HCT116 (cell line): ENCODE measurements around the gene CRIP3. TPM values are rescaled to one million over a fixed set of nuclear protein-coding genes. Genes with fewer than 3 reads are reported as not detected.

Experiments
- ATAC-seq: fragments of 200-7000 bp; cut with Tn5 transposase; 2 replicates; pipeline ENCODE4 v1.9.1; 2020; ENCODE audit warnings: mild to moderate bottlenecking, moderate library complexity
- BruUV-seq: library from RNA; stranded (reverse); fragments of 400-500 nt; replicated peaks from 2 replicates; lab custom pipeline; 2021; lab: Mats Ljungman, UMichigan
- CTCF ChIA-PET: fragments of 300-600 bp; sonication (Branson Sonifier 250); formaldehyde crosslinking; loops from one replicate; lab custom pipeline; 2021; ENCODE audit warnings: antibody characterized with exemption; lab: Charles Lee
- POLR2A ChIA-PET: fragments of 300-600, 350-600 bp; sonication (Branson Sonifier 250); formaldehyde crosslinking; loops from one replicate; lab custom pipeline; 2021; ENCODE audit warnings: antibody characterized with exemption; lab: Charles Lee
- RAD21 ChIA-PET, 2 experiments: fragments of 300-600 bp; sonication (Branson Sonifier 250); formaldehyde crosslinking; loops; one replicate each; lab custom pipeline; 2023; ENCODE audit warnings: low total read pairs in 2 of 2; ENCODE audit not compliant: uncharacterized antibody in 2 of 2, unreplicated experiment in 2 of 2, low non-redundant PET in 1 of 2; lab: Charles Lee
- DNase-seq: peaks from one replicate; pipeline ENCODE4 v3.0.0-alpha.2; 2010; ENCODE audit warnings: low read depth, low spot score
- H2AFZ ChIP-seq: fragments of 200-600 bp; shearing (Covaris generic), sonication (generic); 2 replicates; pipeline ENCODE4 v1.6.1; 2017; ENCODE audit warnings: low read depth, mixed run types, mixed read lengths, antibody characterized with exemption, low read length; ENCODE audit not compliant: poor library complexity, severe bottlenecking
- H3K27ac ChIP-seq: 2 replicates; pipeline ENCODE4 v1.5.1; 2012; ENCODE audit warnings: low read depth, low read length
- H3K27me3 ChIP-seq: fragments of 200-600 bp; sonication (generic); 2 replicates; pipeline ENCODE4 v1.6.1; 2016; ENCODE audit warnings: mixed run types, low read length, mixed read lengths; ENCODE audit not compliant: insufficient read depth
- H3K36me3 ChIP-seq, 2 experiments: fragments of 200-500 bp in 1 of 2; fragments of 200-600 bp in 1 of 2; sonication (Bioruptor generic) in 1 of 2; sonication (generic) in 1 of 2; 2 replicates each; pipeline versions ENCODE4 v1.5.1 to v1.6.1; 2014 to 2016; ENCODE audit warnings: low read length in 2 of 2, inconsistent platforms in 1 of 2, mixed read lengths in 1 of 2, mixed run types in 1 of 2; ENCODE audit not compliant: insufficient read depth in 2 of 2, control insufficient read depth in 1 of 2
- H3K4me1 ChIP-seq, 2 experiments: fragments of 200-600 bp in 1 of 2; sonication (generic) in 1 of 2; 2 replicates each; pipeline versions ENCODE4 v1.5.1 to v1.6.1; 2012 to 2017; ENCODE audit warnings: low read length in 2 of 2, inconsistent platforms in 1 of 2, mild to moderate bottlenecking in 1 of 2, mixed read lengths in 1 of 2, mixed run types in 1 of 2, moderate library complexity in 1 of 2; ENCODE audit not compliant: insufficient read depth in 2 of 2, control insufficient read depth in 1 of 2
- H3K4me2 ChIP-seq: fragments of 200-600 bp; sonication (generic); 2 replicates; pipeline ENCODE4 v1.6.1; 2017; ENCODE audit warnings: mixed run types, low read length, mixed read lengths
- H3K4me3 ChIP-seq, 2 experiments: fragments of 200-600 bp in 1 of 2; sonication (generic) in 1 of 2; replicated peaks in 1 of 2; 2 replicates each; pipeline ENCODE4 v1.5.1; 2011 to 2016; ENCODE audit warnings: low read length in 2 of 2, control low read depth in 1 of 2, low read depth in 1 of 2, mild to moderate bottlenecking in 1 of 2, mixed read lengths in 1 of 2, mixed run types in 1 of 2
- H3K79me2 ChIP-seq: fragments of 200-600 bp; sonication (generic); 2 replicates; pipeline ENCODE4 v1.6.1; 2017; ENCODE audit warnings: mild to moderate bottlenecking, mixed run types, low read length, moderate library complexity, mixed read lengths; ENCODE audit not compliant: insufficient read depth
- H3K9ac ChIP-seq: fragments of 200-600 bp; sonication (generic); 2 replicates; pipeline ENCODE4 v1.6.1; 2016; ENCODE audit warnings: low read length, mixed read lengths
- H3K9me2 ChIP-seq: fragments of 200-600 bp; sonication (generic), shearing (Covaris generic); 2 replicates; pipeline ENCODE4 v1.6.1; 2017; ENCODE audit warnings: mixed run types, mild to moderate bottlenecking, moderate library complexity; ENCODE audit not compliant: insufficient read depth
- H3K9me3 ChIP-seq, 2 experiments: fragments of 200-500 bp in 1 of 2; fragments of 200-600 bp in 1 of 2; sonication (Bioruptor generic) in 1 of 2; sonication (generic) in 1 of 2; 2 replicates each; pipeline ENCODE4 v1.6.1; 2014 to 2017; ENCODE audit warnings: low read length in 2 of 2, mixed read lengths in 2 of 2, inconsistent platforms in 1 of 2, low read depth in 1 of 2, mild to moderate bottlenecking in 1 of 2, mixed run types in 1 of 2, moderate library complexity in 1 of 2; ENCODE audit not compliant: control insufficient read depth in 1 of 2, insufficient read depth in 1 of 2
- H4K20me1 ChIP-seq: fragments of 200-600 bp; sonication (generic), shearing (Covaris generic); 2 replicates; pipeline ENCODE4 v1.6.1; 2017; ENCODE audit warnings: mixed run types, mild to moderate bottlenecking, moderate library complexity; ENCODE audit not compliant: insufficient read depth
- EGR1 ChIP-seq: IDR thresholded peaks from 2 replicates; pipeline ENCODE4 v1.6.1; 2012; ENCODE audit warnings: low read depth
- EZH2 ChIP-seq: fragments of 200-600 bp; sonication (generic); IDR thresholded peaks from 2 replicates; pipeline ENCODE4 v1.6.1; 2017; ENCODE audit warnings: antibody characterized with exemption, mixed run types
- EZH2phosphoT487 ChIP-seq: fragments of 200-600 bp; IDR thresholded peaks from 2 replicates; pipeline ENCODE4 v1.6.1; 2018; ENCODE audit warnings: antibody characterized with exemption, borderline replicate concordance
- RAD21 ChIP-seq: IDR thresholded peaks from 2 replicates; pipeline ENCODE4 v1.6.1; 2012; ENCODE audit warnings: low read depth, mild to moderate bottlenecking
- REST ChIP-seq: IDR thresholded peaks from 2 replicates; pipeline ENCODE4 v1.6.1; 2012; ENCODE audit warnings: low read depth
- TCF7L2 ChIP-seq: IDR thresholded peaks from 2 replicates; pipeline ENCODE4 v1.7.0; 2011; ENCODE audit warnings: borderline replicate concordance, inconsistent platforms; ENCODE audit not compliant: insufficient read depth, insufficient read length; ENCODE audit errors: extremely low read depth
- ZFX ChIP-seq: fragments of 450-650 bp; IDR thresholded peaks from 2 replicates; pipeline ENCODE4 v1.6.1; 2017
- ZNF274 ChIP-seq: fragments of 200-500 bp; sonication (Bioruptor generic); IDR thresholded peaks from 2 replicates; pipeline ENCODE4 v1.6.1; 2014; ENCODE audit warnings: mild to moderate bottlenecking, low read depth, low read length, inconsistent platforms
- intact Hi-C: fragments of 100-400 bp; cut with micrococcal nuclease; formaldehyde crosslinking; loops from 2 replicates; pipeline ENCODE4 v1.10.0; 2022
- total RNA-seq: library from RNA; stranded (reverse); gene quantifications from one replicate; pipeline ENCODE4 v1.2.1, GENCODE V29; 2021; ENCODE audit not compliant: unreplicated experiment

Gene CRIP3
- total RNA-seq, 1 experiment from 2014 or later, result not detected

DNA sequence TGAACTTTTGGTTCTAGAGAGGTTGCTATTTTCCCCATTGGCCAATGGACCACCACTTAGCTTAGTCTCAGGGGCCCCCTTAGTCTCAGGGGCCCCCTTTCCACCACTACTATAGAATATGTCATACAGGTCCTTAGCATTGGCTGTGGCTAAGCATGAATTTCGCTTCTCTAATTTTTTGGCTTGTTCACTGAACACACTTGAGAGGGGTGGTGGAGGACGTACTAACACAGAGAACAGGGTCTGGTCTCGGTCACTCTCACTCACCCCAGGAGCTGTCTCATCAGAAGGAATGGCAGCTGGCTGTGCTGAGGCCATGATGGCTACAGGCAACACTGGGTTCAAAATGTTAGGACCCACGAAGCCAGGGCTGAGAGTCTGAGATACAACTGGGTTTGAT is 30.5 kb upstream of the CRIP3 start:
- Histone ChIP-seq H3K9me2 (no peaks in the 10 kb centered on the region), H3K27me3 (no peaks in the 10 kb centered on the region), H3K79me2 (no peaks in the 10 kb centered on the region), H3K27ac (no peak overlapping the region), H4K20me1 (no peaks in the 10 kb centered on the region), H3K4me1 (peaks cover 2 to 3% of the 10 kb centered on the region in 2 experiments; a peak in 3 of 4 replicates), H3K4me3 (no peak overlapping the region), H3K36me3 (peaks cover 4 to 20% of the 10 kb centered on the region in 2 experiments; a peak in 3 of 4 replicates), H3K4me2 (no peak overlapping the region), H3K9ac (no peak overlapping the region), H2AFZ (no peak overlapping the region), H3K9me3 (no peaks in the 10 kb centered on the region)
- ATAC-seq, result no peak
- CTCF ChIA-PET, result no interaction called here
- DNase-seq, result no peak
- TF ChIP-seq RAD21 (no peak), REST (no peak), EZH2phosphoT487 (no peak), EZH2 (no peak), TCF7L2 (no peak)
- RAD21 ChIA-PET, result no interaction called here
- intact Hi-C loops, result no loop called here
- no TSS peak for BruUV-seq
- POLR2A ChIA-PET, result no interaction called here

DNA sequence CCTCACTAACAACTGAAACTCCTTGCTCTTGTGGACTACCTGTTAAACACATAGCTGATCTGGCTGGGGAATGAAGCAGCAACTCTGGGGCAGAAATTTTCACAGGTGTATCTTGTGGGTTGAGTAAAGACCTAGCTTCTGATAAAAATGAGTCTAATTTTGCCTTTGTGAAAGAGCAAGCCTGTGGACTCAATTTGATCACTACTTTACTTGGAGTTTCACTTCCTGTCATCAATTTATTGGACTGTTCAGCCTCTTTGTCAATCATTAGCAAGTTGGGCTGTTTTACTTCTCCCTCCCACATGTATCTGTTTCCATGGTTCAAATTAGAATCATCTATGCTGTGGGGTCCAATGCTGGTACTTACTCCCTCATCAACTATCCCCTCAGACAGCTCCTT is 29.6 kb upstream of the CRIP3 start:
- BruUV-seq, result no TSS peak
- POLR2A ChIA-PET, result no interaction called here
- RAD21 ChIA-PET, result no interaction called here

More for the DNA sequence above, 29.6 kb upstream of the CRIP3 start:
- no peak overlapping the region for H3K27ac ChIP-seq
- intact Hi-C loops, result no loop called here
- H3K9me3 ChIP-seq, result no peaks in the 10 kb centered on the region
- no peaks in the 10 kb centered on the region for H3K27me3 ChIP-seq
- H2AFZ ChIP-seq, result no peak overlapping the region
- no peaks in the 10 kb centered on the region for H4K20me1 ChIP-seq
- peaks cover 4 to 6% of the 10 kb centered on the region in 2 experiments; a peak in 3 of 4 replicates for H3K4me1 ChIP-seq
- ATAC-seq (no peak), DNase-seq (no peak)
- no peak overlapping the region for H3K4me3 ChIP-seq
- TF ChIP-seq EGR1 (no peak), ZFX (no peak), ZNF274 (no peak)
- H3K9ac ChIP-seq, result no peak overlapping the region
- no peak overlapping the region for H3K4me2 ChIP-seq
- H3K36me3 ChIP-seq, result peaks cover 4 to 15% of the 10 kb centered on the region in 2 experiments; a peak in 3 of 4 replicates
- CTCF ChIA-PET, result no interaction called here
- H3K9me2 ChIP-seq, result no peaks in the 10 kb centered on the region
- H3K79me2 ChIP-seq, result no peaks in the 10 kb centered on the region
